ENCODE data around the gene SLC16A5. TPM values are rescaled to one million over a fixed set of nuclear protein-coding genes. Genes with fewer than 3 reads are reported as not detected.
A peak's percentile ranks its signal among the peaks of the same experiment; 100 is the strongest.

Gene SLC16A5
- polyA plus RNA-seq, 1 donor, result 25.5 TPM

GRCh38 chr17:75111777-75112335 is 24.1 kb downstream of the SLC16A5 start:
- Histone ChIP-seq H3K4me3 (ENCODE audit: low read length) (no peak overlapping the region), H3K36me3 (ENCODE audit: control insufficient read depth, insufficient read depth, low read length) (peaks cover 6% of the 10 kb centered on the region), H3K27ac (ENCODE audit: low read length) (no peak overlapping the region), H3K27me3 (ENCODE audit: control insufficient read depth, insufficient read depth, low read length) (peaks cover 5% of the 10 kb centered on the region), H3K4me1 (ENCODE audit: control insufficient read depth, insufficient read depth, low read length) (peaks cover 18% of the 10 kb centered on the region), H3K9me3 (ENCODE audit: control insufficient read depth, low read depth, low read length) (no peaks in the 10 kb centered on the region)
- DNase-seq, result no peak
- WGBS (ENCODE audit: insufficient coverage, low lambda C conversion rate), result 86% methylated on average over 2 of the region's 7 CpGs

- H3K4me1 ChIP-seq (ENCODE audit: control insufficient read depth, insufficient read depth, low read length), result peaks cover 17% of the 10 kb centered on the region
- DNase-seq, result peak; percentile 86 to 90
- peak overlapping the region; percentile 54 for H3K4me3 ChIP-seq (ENCODE audit: low read length)
- no CpG with 5 or more reads among the region's 22 CpGs for WGBS (ENCODE audit: insufficient coverage, low lambda C conversion rate)
- H3K9me3 ChIP-seq (ENCODE audit: control insufficient read depth, low read depth, low read length), result no peaks in the 10 kb centered on the region
- H3K36me3 ChIP-seq (ENCODE audit: control insufficient read depth, insufficient read depth, low read length), result peaks cover 15% of the 10 kb centered on the region
- peak overlapping the region; percentile 74 for H3K27ac ChIP-seq (ENCODE audit: low read length)
- peaks cover 5% of the 10 kb centered on the region for H3K27me3 ChIP-seq (ENCODE audit: control insufficient read depth, insufficient read depth, low read length)
These were observed 26.2 kb downstream of the SLC16A5 start for GRCh38 chr17:75113798-75114551.

GRCh38 chr17:75114552-75115314 is 27.0 kb downstream of the SLC16A5 start:
- H3K27ac ChIP-seq (ENCODE audit: low read length), result peak overlapping the region; percentile 74
- H3K4me3 ChIP-seq (ENCODE audit: low read length), result peak overlapping the region; percentile 54
- H3K27me3 ChIP-seq (ENCODE audit: control insufficient read depth, insufficient read depth, low read length), result no peaks in the 10 kb centered on the region
- no peaks in the 10 kb centered on the region for H3K9me3 ChIP-seq (ENCODE audit: control insufficient read depth, low read depth, low read length)
- peaks cover 15% of the 10 kb centered on the region for H3K36me3 ChIP-seq (ENCODE audit: control insufficient read depth, insufficient read depth, low read length)
- peaks cover 13% of the 10 kb centered on the region for H3K4me1 ChIP-seq (ENCODE audit: control insufficient read depth, insufficient read depth, low read length)
- DNase-seq, result no peak
- WGBS (ENCODE audit: insufficient coverage, low lambda C conversion rate), result 100% methylated on average over 1 of the region's 19 CpGs

GRCh38 chr17:75115555-75115954 is 27.8 kb downstream of the SLC16A5 start:
- H3K27ac ChIP-seq (ENCODE audit: low read length), result no peak overlapping the region

GRCh38 chr17:75116737-75117136 is 29.0 kb downstream of the SLC16A5 start:
- Histone ChIP-seq H3K36me3 (ENCODE audit: control insufficient read depth, insufficient read depth, low read length) (peaks cover 18% of the 10 kb centered on the region), H3K27me3 (ENCODE audit: control insufficient read depth, insufficient read depth, low read length) (no peaks in the 10 kb centered on the region), H3K9me3 (ENCODE audit: control insufficient read depth, low read depth, low read length) (no peaks in the 10 kb centered on the region), H3K4me3 (ENCODE audit: low read length) (no peak overlapping the region), H3K4me1 (ENCODE audit: control insufficient read depth, insufficient read depth, low read length) (peaks cover 13% of the 10 kb centered on the region), H3K27ac (ENCODE audit: low read length) (no peak overlapping the region)
- no CpG with 5 or more reads among the region's 9 CpGs for WGBS (ENCODE audit: insufficient coverage, low lambda C conversion rate)
- no peak for DNase-seq

More at GRCh38 chr17:75115555-75115954, 27.8 kb downstream of the SLC16A5 start:
- Histone ChIP-seq H3K4me3 (ENCODE audit: low read length) (no peak overlapping the region), H3K4me1 (ENCODE audit: control insufficient read depth, insufficient read depth, low read length) (peaks cover 13% of the 10 kb centered on the region), H3K27me3 (ENCODE audit: control insufficient read depth, insufficient read depth, low read length) (no peaks in the 10 kb centered on the region), H3K9me3 (ENCODE audit: control insufficient read depth, low read depth, low read length) (no peaks in the 10 kb centered on the region), H3K36me3 (ENCODE audit: control insufficient read depth, insufficient read depth, low read length) (peaks cover 15% of the 10 kb centered on the region)
- no peak for DNase-seq

- Histone ChIP-seq H3K9me3 (ENCODE audit: control insufficient read depth, low read depth, low read length) (no peaks in the 10 kb centered on the region), H3K4me1 (ENCODE audit: control insufficient read depth, insufficient read depth, low read length) (peaks cover 13% of the 10 kb centered on the region), H3K36me3 (ENCODE audit: control insufficient read depth, insufficient read depth, low read length) (peaks cover 18% of the 10 kb centered on the region), H3K4me3 (ENCODE audit: low read length) (no peak overlapping the region), H3K27ac (ENCODE audit: low read length) (no peak overlapping the region), H3K27me3 (ENCODE audit: control insufficient read depth, insufficient read depth, low read length) (no peaks in the 10 kb centered on the region)
- DNase-seq, result no peak
- WGBS (ENCODE audit: insufficient coverage, low lambda C conversion rate), result no CpG with 5 or more reads among the region's 14 CpGs
These were observed 30.6 kb downstream of the SLC16A5 start for GRCh38 chr17:75118307-75118706.

- Histone ChIP-seq H3K9me3 (ENCODE audit: control insufficient read depth, low read depth, low read length) (no peaks in the 10 kb centered on the region), H3K27ac (ENCODE audit: low read length) (peak overlapping the region; percentile 96), H3K27me3 (ENCODE audit: control insufficient read depth, insufficient read depth, low read length) (no peaks in the 10 kb centered on the region), H3K4me3 (ENCODE audit: low read length) (no peak overlapping the region), H3K36me3 (ENCODE audit: control insufficient read depth, insufficient read depth, low read length) (peaks cover 10% of the 10 kb centered on the region), H3K4me1 (ENCODE audit: control insufficient read depth, insufficient read depth, low read length) (peaks cover 19% of the 10 kb centered on the region)
- DNase-seq, result peak; percentile 96 to 98
- no CpG with 5 or more reads among the region's 19 CpGs for WGBS (ENCODE audit: insufficient coverage, low lambda C conversion rate)
These were observed 36.5 kb downstream of the SLC16A5 start for GRCh38 chr17:75124041-75124818.

GRCh38 chr17:75124819-75125162 is 37.0 kb downstream of the SLC16A5 start:
- no peak overlapping the region for H3K4me3 ChIP-seq (ENCODE audit: low read length)
- H3K4me1 ChIP-seq (ENCODE audit: control insufficient read depth, insufficient read depth, low read length), result peaks cover 17% of the 10 kb centered on the region
- no CpG with 5 or more reads among the region's 4 CpGs for WGBS (ENCODE audit: insufficient coverage, low lambda C conversion rate)
- no peak for DNase-seq
- no peaks in the 10 kb centered on the region for H3K27me3 ChIP-seq (ENCODE audit: control insufficient read depth, insufficient read depth, low read length)
- no peaks in the 10 kb centered on the region for H3K9me3 ChIP-seq (ENCODE audit: control insufficient read depth, low read depth, low read length)
- peak overlapping the region; percentile 96 for H3K27ac ChIP-seq (ENCODE audit: low read length)
- peaks cover 15% of the 10 kb centered on the region for H3K36me3 ChIP-seq (ENCODE audit: control insufficient read depth, insufficient read depth, low read length)

GRCh38 chr17:75125984-75126383 is 38.2 kb downstream of the SLC16A5 start:
- Histone ChIP-seq H3K36me3 (ENCODE audit: control insufficient read depth, insufficient read depth, low read length) (peaks cover 20% of the 10 kb centered on the region), H3K9me3 (ENCODE audit: control insufficient read depth, low read depth, low read length) (no peaks in the 10 kb centered on the region), H3K4me1 (ENCODE audit: control insufficient read depth, insufficient read depth, low read length) (peaks cover 22% of the 10 kb centered on the region), H3K27me3 (ENCODE audit: control insufficient read depth, insufficient read depth, low read length) (no peaks in the 10 kb centered on the region), H3K4me3 (ENCODE audit: low read length) (no peak overlapping the region), H3K27ac (ENCODE audit: low read length) (no peak overlapping the region)
- no peak for DNase-seq
- WGBS (ENCODE audit: insufficient coverage, low lambda C conversion rate), result no CpG with 5 or more reads among the region's 3 CpGs

- Histone ChIP-seq H3K4me3 (ENCODE audit: low read length) (no peak overlapping the region), H3K36me3 (ENCODE audit: control insufficient read depth, insufficient read depth, low read length) (peaks cover 17% of the 10 kb centered on the region), H3K9me3 (ENCODE audit: control insufficient read depth, low read depth, low read length) (no peaks in the 10 kb centered on the region), H3K4me1 (ENCODE audit: control insufficient read depth, insufficient read depth, low read length) (peaks cover 22% of the 10 kb centered on the region), H3K27ac (ENCODE audit: low read length) (no peak overlapping the region), H3K27me3 (ENCODE audit: control insufficient read depth, insufficient read depth, low read length) (no peaks in the 10 kb centered on the region)
- WGBS (ENCODE audit: insufficient coverage, low lambda C conversion rate), result 100% methylated on average over 1 of the region's 8 CpGs
- no peak for DNase-seq
These were observed 39.2 kb downstream of the SLC16A5 start for GRCh38 chr17:75126954-75127353.
